ENCODE data around the gene RGS21. TPM values are rescaled to one million over a fixed set of nuclear protein-coding genes. Genes with fewer than 3 reads are reported as not detected.

The RGS21 gene
- not detected in 2 replicates for total RNA-seq (ENCODE audit: low replicate concordance)

GRCh38 chr1:192316942-192317450, at the start of gene RGS21:
Gene RGS21 (plus strand): TSS chr1:192316992. CDS start chr1:192343037, 26,045 bp downstream.

Other genes with a start within 250 kb of the RGS21 start
- not detected in 2 replicates for gene RGS18, start 158.5 kb upstream of the RGS21 start, total RNA-seq (ENCODE audit: low replicate concordance)

Measured in smooth muscle cell of the coronary artery (primary cell).